Measurements from ENCODE around the gene MAPK10.

MAPK10 gene

GRCh38 chr4:86004030-86004429 is 355.8 kb downstream of the MAPK10 start:
- no peak for DNase-seq (ENCODE audit: low read depth)
- H3K4me3 ChIP-seq (ENCODE audit: low read depth, low read length), result no peak overlapping the region
- no peak for TF ChIP-seq CTCF (IDR thresholded peaks at IDR 0.05; ENCODE audit: low read depth, low read length, missing control alignments)

- DNase-seq (ENCODE audit: low read depth), result no peak
- no peak overlapping the region for H3K4me3 ChIP-seq (ENCODE audit: low read depth, low read length)
- no peak for TF ChIP-seq CTCF (IDR thresholded peaks at IDR 0.05; ENCODE audit: low read depth, low read length, missing control alignments)
Measured at GRCh38 chr4:86001591-86001990, 358.3 kb downstream of the MAPK10 start.

- H3K4me3 ChIP-seq (ENCODE audit: low read depth, low read length), result no peak overlapping the region
- DNase-seq (ENCODE audit: low read depth), result no peak
- no peak for TF ChIP-seq CTCF (IDR thresholded peaks at IDR 0.05; ENCODE audit: low read depth, low read length, missing control alignments)
Measured at GRCh38 chr4:85995361-85995760, 364.5 kb downstream of the MAPK10 start.

DNA sequence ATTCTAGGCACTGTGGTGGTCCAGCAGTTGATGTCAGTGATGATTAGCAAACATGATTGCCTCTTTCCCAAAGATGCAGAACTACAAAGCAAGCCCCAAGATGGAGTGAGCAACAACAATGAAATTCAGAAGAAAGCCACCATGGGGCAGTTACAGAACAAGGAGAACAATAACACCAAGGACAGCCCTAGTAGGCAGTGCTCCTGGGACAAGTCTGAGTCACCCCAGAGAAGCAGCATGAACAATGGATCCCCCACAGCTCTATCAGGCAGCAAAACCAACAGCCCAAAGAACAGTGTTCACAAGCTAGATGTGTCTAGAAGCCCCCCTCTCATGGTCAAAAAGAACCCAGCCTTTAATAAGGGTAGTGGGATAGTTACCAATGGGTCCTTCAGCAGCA is 365.3 kb downstream of the MAPK10 start:
- TF ChIP-seq CTCF (IDR thresholded peaks at IDR 0.05; ENCODE audit: low read depth, low read length, missing control alignments), result no peak
- no peak for DNase-seq (ENCODE audit: low read depth)
- no peak overlapping the region for H3K4me3 ChIP-seq (ENCODE audit: low read depth, low read length)

DNA sequence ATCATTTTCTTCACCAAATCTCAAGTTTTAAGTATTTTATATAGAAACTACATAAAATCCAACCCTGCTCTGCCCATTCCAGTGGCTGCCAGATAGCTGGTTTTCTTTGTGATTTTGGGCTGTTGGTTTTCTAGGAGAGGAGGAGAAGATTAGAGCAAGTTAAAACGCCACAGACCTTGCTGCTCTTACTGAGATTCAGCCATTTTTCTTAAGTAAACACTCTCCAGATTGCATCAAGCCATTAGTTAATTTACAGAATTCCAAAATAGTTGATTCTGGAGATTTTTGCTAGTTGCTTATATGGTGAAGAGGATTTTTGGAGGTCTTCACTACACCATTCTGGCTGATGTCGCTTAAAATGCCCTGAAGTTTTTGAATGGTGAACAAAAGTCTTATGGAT is 366.2 kb downstream of the MAPK10 start:
- TF ChIP-seq CTCF (IDR thresholded peaks at IDR 0.05; ENCODE audit: low read depth, low read length, missing control alignments), result no peak
- no peak for DNase-seq (ENCODE audit: low read depth)
- H3K4me3 ChIP-seq (ENCODE audit: low read depth, low read length), result no peak overlapping the region

DNA sequence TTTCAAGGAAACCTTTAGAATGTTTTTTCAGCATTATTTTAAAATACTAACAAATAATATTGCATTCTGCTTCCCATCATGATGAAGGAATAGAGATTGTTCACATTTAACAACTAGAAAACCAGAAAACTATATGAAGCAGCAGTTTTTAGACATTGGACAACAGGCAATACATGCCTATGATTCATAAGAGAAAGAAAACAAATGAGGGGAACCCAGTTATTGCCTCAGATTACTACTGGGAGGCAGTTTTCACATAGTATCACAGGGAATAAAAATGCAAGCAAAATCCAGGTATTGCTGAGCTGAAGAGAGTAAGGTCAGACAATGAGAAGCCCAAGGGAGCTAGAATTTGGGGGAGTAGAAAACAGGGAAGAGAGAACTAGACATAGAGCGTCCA is 373.6 kb downstream of the MAPK10 start:
- TF ChIP-seq CTCF (IDR thresholded peaks at IDR 0.05; ENCODE audit: low read depth, low read length, missing control alignments), result no peak
- no peak for DNase-seq (ENCODE audit: low read depth)
- H3K4me3 ChIP-seq (ENCODE audit: low read depth, low read length), result no peak overlapping the region

DNA sequence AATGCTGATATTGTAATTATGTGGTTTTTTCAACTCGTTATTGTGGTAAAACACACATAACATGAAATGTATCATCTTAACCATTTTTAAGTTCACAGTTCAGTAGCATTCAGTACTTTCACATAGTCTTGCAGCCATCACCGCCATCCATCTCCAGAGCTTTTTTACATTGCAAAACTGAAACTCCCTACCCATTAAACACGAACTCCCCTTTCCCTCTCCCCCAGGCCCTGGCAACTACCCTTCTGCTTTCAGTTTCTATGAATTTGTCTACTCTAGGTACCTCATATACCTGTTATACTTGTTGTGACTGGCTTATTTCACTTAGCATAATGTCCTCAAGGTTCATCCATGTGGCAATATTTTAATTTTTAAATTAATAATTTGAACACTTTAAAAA is 380.6 kb downstream of the MAPK10 start:
- DNase-seq (ENCODE audit: low read depth), result no peak
- no peak for TF ChIP-seq CTCF (IDR thresholded peaks at IDR 0.05; ENCODE audit: low read depth, low read length, missing control alignments)
- no peak overlapping the region for H3K4me3 ChIP-seq (ENCODE audit: low read depth, low read length)
